Activated CD4-positive, alpha-beta T cell treated with anti-CD3 and anti-CD28 coated beads, Interleukin-2, amount 50 U/mL, for 4 hours (primary cell): ENCODE measurements around the gene SLC19A1.
A peak's percentile ranks its signal among the peaks of the same experiment; 100 is the strongest.

ENCODE experiments used
- DNase-seq, 2 experiments: peaks; one replicate each; pipeline ENCODE4 v3.0.0-alpha.2; 2020

The SLC19A1 gene

GRCh38 chr21:45544449-45545235 is 2.4 kb upstream of the SLC19A1 start:
- DNase-seq = no peak

- DNase-seq = no peak
Measured at GRCh38 chr21:45543710-45544448, 1.6 kb upstream of the SLC19A1 start.

DNA sequence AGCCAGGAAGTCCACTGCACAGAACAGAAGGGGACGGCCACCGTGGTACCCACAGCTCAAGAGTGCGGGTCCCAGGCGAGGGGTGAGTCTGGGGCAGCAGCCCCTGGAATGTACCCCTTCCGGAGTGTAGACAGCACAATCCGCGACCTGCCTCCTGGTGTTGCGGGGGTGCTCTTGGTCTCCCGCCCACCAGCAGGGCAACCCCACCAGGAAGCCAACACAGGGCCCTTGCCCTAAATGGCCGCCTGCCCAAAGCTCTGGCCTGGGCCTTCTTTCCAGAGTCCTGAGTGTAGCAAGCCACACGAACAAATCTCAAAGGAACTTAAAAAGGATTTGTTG is 1.1 kb upstream of the SLC19A1 start:
- DNase-seq = no peak

DNA sequence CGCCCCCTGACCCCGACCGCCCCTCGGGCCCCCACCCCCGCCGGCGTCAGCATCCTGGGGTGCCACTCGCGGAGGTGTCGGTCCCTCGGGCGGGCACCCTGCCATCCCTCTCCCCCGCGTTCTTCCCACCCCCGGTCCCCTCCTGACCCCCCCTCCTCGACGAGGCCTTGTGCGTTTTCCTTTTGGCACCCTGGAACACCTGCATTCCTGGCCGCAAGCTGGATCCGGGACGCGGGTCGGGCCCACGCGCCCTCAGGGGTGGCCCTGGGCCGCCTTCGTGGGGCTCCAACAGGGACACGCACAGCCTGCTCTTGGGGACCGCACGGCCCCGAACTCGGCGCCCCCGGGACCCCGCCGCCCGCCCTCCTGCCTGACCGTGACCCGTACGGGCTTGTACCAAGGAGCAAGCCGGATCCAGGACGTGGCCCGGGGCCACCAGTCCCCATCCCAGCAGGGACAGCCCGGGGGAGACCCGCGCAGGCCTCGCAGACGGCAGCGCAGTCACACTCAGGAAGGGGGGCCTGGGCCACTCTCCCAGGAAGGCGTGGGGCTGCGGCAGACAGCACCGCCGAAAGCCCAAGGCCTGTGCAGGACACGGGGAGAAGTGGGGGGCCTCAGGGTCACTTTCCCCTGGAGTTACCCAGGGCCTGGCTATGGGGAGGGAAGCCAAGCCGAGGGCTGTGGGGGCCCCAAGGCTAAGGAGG is 579 bp upstream of the SLC19A1 start:
- DNase-seq = peak in 1 of 2 experiments; percentile 30

GRCh38 chr21:45541221-45542039 is 810 bp downstream of the SLC19A1 start:
- peak; percentile 74 to 76 for DNase-seq

DNA sequence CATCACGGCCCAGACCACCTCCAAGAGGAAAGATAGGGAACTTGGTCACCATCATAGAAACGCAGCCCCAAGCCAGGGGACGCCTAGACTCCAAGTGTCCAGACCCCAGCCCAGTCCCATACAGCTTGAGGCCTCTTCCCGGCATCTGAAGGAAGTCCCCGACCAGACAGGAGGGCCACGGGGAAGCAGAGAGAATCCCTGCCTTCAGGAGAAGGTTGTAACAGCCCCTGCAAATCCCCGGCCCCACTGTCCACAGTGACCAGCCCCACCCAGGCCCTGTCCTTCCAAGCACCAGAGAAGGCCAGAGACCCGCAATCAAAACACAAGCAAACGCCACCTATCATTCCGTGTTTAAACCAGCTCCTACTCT is 1.7 kb downstream of the SLC19A1 start:
- DNase-seq = no peak

- DNase-seq = no peak
Measured at GRCh38 chr21:45539796-45540600, 2.2 kb downstream of the SLC19A1 start.

DNA sequence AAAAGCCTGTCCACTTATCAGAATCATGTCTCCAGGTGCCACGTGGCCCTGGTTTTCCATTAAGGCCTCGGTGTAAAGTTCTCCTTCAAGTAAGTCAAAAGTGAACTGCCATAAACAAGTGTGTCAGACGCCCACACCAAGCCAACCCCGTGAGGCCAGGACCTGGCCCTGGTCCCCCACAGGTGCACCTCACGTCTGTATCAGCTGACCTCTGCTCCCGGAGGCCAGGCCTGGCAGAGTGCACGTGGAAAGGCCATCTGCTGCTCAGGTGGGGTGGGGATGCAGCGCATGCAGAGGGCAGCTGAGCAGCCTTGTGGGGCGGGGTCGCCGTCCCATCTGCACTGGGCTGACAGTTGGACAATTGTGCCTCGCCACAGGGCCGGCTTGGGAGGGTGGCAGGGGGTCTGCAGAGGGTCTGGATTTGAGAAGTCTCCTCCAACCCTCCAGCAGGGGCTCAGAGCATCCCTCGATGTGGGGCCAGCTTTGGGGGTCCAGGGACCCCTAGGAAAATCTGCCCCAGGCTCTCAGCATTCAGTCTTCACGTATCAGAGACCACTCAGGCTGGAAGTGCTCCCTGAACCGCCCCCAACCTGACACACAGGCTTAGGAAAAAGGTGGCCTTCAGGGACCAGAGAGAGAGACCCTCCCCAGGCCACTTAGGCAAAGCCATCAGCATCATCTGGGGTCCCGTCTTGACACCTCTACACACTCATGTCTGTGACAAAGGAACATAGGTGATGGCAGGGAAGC is 3.0 kb downstream of the SLC19A1 start:
- no peak for DNase-seq

- DNase-seq = no peak
Measured at GRCh38 chr21:45538381-45539045, 3.7 kb downstream of the SLC19A1 start.

GRCh38 chr21:45537746-45538291 is 4.4 kb downstream of the SLC19A1 start:
- no peak for DNase-seq

GRCh38 chr21:45537111-45537745 is 5.0 kb downstream of the SLC19A1 start:
- DNase-seq = no peak

DNA sequence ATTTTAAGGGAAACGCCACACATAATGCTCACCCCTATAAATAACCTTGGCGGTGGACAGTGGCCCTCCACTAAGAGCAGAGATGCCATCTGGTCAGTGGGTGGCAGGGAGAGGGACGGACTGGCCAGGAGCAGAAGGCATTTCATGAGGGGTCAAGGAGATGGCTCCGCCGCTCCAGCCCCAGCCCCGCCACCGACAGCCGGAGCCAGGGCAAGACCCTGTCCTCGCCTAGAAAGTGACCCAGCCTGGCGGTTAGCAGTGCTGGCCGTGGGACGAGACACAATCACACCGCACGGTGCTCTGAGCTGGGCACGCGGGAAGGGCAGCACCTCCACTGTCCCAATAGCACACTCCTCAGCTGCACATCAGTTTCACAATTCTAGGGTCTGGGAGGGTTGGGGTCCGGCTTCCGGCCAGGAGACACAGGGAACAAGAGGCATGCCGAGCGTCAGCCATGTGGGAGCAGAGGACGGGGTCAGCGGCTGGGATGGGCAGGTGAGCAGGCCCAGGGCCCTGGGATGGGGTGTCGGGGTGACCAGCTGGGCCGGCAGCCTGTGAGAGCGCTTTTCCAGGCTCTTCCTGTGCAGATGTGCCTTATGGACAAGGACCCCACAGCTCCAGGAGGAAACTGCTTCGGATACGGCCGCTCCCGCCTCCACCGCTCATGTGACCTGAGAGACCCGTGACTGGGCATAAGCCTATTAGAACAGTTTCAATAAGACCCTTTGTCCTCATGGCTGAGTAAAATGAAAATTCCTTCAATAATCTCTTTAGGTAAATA is 5.7 kb downstream of the SLC19A1 start:
- DNase-seq = no peak

DNA sequence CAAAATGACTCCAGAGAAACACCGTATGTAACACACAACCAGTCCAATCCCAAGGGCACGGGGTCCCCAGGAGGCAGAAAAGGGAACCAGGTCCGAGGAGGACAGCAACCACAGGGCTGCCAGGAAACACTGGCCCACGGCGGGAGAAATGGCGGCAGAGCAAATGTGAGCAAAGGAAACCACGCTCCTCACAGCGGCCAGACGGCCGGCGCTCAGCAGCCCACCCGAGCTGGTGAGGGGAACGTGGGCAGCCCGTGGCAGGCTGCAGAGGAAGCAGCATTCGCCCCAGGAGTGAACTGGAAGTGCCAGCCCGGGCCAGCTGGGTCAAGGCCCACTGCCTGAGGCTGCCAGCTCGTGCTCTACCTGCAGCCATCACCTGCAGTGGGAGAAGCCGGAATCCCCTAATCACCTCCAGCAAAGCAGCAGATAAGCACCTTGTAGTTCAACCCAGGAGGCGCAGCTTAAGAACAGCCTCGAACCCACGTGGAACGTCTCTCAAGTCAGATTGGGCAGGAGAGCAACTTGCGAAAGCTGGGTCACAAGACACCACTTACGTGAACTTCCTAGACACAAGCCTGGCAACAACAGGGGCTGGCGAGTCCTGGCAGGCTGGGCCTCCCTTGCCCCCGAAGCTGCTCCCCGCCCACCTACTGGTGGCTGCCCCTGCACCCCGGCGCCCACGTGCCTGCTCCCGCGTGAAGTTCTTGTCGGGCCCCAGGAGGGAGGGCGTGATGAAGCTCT is 6.7 kb downstream of the SLC19A1 start:
- no peak for DNase-seq

GRCh38 chr21:45534636-45535331 is 7.5 kb downstream of the SLC19A1 start:
- no peak for DNase-seq

DNA sequence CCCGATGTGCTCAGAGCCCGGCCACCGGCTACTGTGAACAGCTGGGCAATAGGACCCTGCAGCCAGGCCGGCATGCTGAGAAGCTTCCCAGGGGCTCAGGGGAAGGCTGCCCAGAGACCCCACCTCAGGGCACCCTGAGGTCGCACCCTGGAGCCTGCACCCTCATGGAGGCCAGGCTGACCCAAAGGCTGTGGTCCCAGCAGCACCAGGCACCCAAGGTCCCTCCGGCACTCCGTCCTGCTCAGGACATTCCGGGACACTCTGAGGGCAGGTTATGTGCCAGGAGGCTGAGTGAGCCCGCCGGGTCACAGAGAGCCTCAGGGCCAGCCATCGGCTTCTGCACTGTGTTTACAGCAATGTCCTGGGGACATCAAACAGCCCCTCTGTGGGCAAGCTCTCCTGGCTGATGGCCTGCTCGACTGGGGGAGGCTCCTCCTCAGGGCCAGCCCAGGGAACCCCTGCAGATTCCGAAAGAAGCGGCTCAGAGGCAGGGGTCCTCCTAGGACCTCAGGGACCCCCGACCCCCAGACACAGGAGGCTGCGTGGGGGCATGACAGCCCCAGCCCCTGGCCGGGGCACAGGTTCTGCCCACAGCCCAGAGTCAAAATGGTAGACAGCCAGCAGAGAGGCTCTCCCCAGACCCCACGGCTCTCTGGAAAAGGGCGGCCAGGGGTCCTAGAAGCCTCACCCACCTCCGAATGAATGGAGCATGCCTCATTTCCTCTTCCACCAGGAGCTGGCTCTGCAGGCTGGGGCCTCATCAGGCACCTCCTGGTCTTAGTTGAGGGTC is 8.2 kb downstream of the SLC19A1 start:
- no peak for DNase-seq

- no peak for DNase-seq
Measured at GRCh38 chr21:45533361-45533845, 8.8 kb downstream of the SLC19A1 start.
